ENCODE results near the gene SPI1.
A peak's percentile ranks its signal among the peaks of the same experiment; 100 is the strongest.

SPI1 gene

GRCh38 chr11:47357985-47358730 is 20.2 kb downstream of the SPI1 start:
- no peak for DNase-seq (ENCODE audit: low read depth)

- DNase-seq (ENCODE audit: low read depth), result no peak
Observed at GRCh38 chr11:47356998-47357329, 21.4 kb downstream of the SPI1 start.

- DNase-seq (ENCODE audit: low read depth), result no peak
Observed at GRCh38 chr11:47356129-47356997, 22.0 kb downstream of the SPI1 start.

- DNase-seq (ENCODE audit: low read depth), result peak; percentile 85
Observed at GRCh38 chr11:47355283-47356128, 22.8 kb downstream of the SPI1 start.

- no peak for DNase-seq (ENCODE audit: low read depth)
Observed at GRCh38 chr11:47354913-47355282, 23.4 kb downstream of the SPI1 start.

GRCh38 chr11:47353978-47354774 is 24.2 kb downstream of the SPI1 start:
- DNase-seq (ENCODE audit: low read depth), result no peak

- DNase-seq (ENCODE audit: low read depth), result no peak
Observed at GRCh38 chr11:47352556-47352955, 25.8 kb downstream of the SPI1 start, which contains the start of gene MYBPC3. Gene MYBPC3, minus strand, starts transcription at chr11:47352702. Its CDS starts 55 bp downstream, at chr11:47352647.

GRCh38 chr11:47351156-47352126 is 26.9 kb downstream of the SPI1 start:
- DNase-seq (ENCODE audit: low read depth), result no peak

GRCh38 chr11:47350315-47350714 is 28.0 kb downstream of the SPI1 start:
- DNase-seq (ENCODE audit: low read depth), result no peak

- no peak for DNase-seq (ENCODE audit: low read depth)
Observed at GRCh38 chr11:47349521-47350095, 28.7 kb downstream of the SPI1 start.

GRCh38 chr11:47348859-47349258 is 29.5 kb downstream of the SPI1 start:
- DNase-seq (ENCODE audit: low read depth), result no peak

GRCh38 chr11:47348131-47348802 is 30.1 kb downstream of the SPI1 start:
- DNase-seq (ENCODE audit: low read depth), result no peak

- DNase-seq (ENCODE audit: low read depth), result no peak
Observed at GRCh38 chr11:47347137-47347536, 31.2 kb downstream of the SPI1 start.

GRCh38 chr11:47345890-47346563 is 32.3 kb downstream of the SPI1 start:
- no peak for DNase-seq (ENCODE audit: low read depth)

GRCh38 chr11:47342854-47343253 is 35.5 kb downstream of the SPI1 start:
- DNase-seq (ENCODE audit: low read depth), result no peak

- no peak for DNase-seq (ENCODE audit: low read depth)
Observed at GRCh38 chr11:47342036-47342803, 36.1 kb downstream of the SPI1 start.

GRCh38 chr11:47340980-47341775 is 37.2 kb downstream of the SPI1 start:
- DNase-seq (ENCODE audit: low read depth), result no peak
